ENCODE measurements around the gene XXYLT1.

Gene XXYLT1

DNA sequence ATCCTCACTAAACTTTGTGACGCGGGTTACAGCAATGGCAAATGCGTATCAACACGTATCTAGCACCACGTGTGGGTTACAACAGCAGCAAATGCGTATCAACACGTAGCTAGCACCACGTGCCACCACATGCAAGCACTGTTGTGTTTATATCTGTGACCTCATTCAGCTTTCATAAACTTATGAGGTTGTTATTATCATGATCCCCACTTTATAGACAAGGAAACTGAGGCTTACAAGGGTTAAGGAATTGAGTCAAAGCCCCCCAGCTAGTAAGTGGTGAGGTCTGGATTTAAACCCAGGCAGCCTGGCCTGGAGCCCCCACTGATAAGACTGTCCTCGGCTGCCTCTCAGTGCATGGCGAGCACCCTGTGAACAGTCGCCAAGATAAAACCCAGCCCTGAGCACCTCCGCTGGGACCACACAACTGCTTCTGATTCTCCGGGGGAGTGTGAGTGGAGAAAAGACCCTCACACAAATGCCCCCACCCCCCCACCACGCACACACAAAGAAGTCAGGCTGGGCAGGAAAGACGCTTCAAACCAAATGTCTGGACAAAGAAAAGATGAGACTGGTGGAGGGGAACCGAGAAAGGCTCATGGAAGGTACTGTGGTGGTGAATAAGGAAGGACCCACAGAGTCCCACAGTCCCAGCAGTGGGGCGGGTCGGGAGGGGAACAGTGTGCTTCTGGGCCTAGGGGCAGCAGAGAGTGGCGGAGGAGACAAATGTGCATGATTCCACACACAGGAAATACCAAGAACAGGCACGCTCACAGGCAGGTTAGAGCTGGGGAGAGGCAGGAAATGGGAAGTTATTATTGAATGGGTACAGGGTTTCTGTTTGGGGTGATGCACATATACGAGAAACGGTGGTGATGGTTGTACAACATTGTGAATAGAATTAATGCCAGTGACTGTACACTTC, 173.4 kb downstream of the XXYLT1 start:
- TF ChIP-seq, protein P1, sequence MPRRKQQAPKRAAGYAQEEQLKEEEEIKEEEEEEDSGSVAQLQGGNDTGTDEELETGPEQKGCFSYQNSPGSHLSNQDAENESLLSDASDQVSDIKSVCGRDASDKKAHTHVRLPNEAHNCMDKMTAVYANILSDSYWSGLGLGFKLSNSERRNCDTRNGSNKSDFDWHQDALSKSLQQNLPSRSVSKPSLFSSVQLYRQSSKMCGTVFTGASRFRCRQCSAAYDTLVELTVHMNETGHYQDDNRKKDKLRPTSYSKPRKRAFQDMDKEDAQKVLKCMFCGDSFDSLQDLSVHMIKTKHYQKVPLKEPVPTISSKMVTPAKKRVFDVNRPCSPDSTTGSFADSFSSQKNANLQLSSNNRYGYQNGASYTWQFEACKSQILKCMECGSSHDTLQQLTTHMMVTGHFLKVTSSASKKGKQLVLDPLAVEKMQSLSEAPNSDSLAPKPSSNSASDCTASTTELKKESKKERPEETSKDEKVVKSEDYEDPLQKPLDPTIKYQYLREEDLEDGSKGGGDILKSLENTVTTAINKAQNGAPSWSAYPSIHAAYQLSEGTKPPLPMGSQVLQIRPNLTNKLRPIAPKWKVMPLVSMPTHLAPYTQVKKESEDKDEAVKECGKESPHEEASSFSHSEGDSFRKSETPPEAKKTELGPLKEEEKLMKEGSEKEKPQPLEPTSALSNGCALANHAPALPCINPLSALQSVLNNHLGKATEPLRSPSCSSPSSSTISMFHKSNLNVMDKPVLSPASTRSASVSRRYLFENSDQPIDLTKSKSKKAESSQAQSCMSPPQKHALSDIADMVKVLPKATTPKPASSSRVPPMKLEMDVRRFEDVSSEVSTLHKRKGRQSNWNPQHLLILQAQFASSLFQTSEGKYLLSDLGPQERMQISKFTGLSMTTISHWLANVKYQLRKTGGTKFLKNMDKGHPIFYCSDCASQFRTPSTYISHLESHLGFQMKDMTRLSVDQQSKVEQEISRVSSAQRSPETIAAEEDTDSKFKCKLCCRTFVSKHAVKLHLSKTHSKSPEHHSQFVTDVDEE (CRISPR knock-in tag; IDR thresholded peaks at IDR 0.05): no peak
- no peak for TF ChIP-seq PPARA (CRISPR knock-in tag; IDR thresholded peaks at IDR 0.05; ENCODE audit: borderline replicate concordance)
- no peak for ATAC-seq

DNA sequence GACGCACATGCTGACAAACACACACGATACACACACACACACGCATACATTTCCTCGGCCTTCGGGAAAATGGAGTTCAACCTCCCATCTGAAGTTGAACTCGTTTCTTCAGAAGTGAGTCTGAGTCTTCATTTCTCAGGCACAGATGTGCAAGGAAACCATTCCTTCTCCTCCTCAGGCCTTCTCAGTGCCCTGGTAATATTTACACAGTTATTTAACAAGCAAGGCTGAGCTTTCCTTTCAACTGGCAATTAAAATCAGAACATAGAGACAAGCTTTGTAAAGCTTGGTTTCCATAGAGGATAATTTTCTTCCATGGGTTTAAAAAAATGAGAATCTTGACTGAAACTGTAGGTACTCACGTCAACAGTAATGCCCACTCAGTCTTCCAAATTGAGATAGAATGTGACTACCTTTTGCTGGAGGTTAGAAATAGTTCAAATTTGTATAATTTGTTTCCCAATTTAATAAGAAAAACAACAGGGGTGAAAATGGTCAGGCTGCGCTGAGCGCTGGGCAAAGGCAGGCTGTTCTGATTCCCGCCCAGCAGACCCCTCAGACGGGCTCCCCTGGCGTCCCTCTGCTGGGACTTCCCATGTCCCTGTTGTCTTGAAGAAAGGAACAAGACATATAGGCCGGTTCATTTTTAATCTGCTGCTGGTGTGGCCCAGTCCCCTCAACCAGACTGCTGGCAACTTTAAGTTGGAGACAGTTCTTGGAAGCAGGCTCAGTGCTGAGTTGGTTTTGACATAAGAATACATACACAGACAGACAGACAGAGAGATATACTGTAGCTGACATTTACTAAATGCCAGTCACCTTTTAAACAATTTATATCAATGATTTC, 174.3 kb downstream of the XXYLT1 start:
- TF ChIP-seq SNAI2 (CRISPR knock-in tag; IDR thresholded peaks at IDR 0.05) (no peak), GLIS3 (CRISPR knock-in tag; IDR thresholded peaks at IDR 0.05) (no peak)
- ATAC-seq: no peak

DNA sequence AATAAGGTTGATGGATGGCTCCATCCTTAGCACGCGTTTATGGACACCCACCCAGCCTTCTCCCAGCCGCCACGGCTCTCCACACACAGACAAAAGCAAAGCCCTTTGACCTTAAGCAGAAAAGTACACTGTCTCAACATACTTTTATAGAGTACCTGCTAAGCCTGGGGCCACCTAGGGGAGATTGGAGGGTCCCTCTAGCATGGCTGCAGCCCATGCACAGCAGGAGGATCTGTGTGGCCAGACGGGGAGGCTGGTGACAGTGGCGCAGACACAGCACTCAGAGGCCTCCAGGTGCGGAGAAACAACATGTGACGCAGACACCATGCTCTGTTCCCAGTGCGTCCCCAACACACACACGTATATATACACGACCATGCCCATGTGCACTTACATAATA, 174.9 kb downstream of the XXYLT1 start:
- ATAC-seq: no peak
- TF ChIP-seq ZFP30 (CRISPR knock-in tag; IDR thresholded peaks at IDR 0.05) (no peak), CSDC2 (CRISPR knock-in tag; IDR thresholded peaks at IDR 0.05) (no peak), ZNF70 (CRISPR knock-in tag; IDR thresholded peaks at IDR 0.05) (no peak), ZFP3 (CRISPR knock-in tag; IDR thresholded peaks at IDR 0.05) (no peak), ESRRG (CRISPR knock-in tag; IDR thresholded peaks at IDR 0.05) (no peak), ISL1 (CRISPR knock-in tag; IDR thresholded peaks at IDR 0.05) (no peak), TOX (CRISPR knock-in tag; IDR thresholded peaks at IDR 0.05; ENCODE audit: borderline replicate concordance) (no peak), BACH2 (CRISPR knock-in tag; IDR thresholded peaks at IDR 0.05; ENCODE audit: borderline replicate concordance) (no peak), TCF4 (CRISPR knock-in tag; IDR thresholded peaks at IDR 0.05; ENCODE audit: borderline replicate concordance) (no peak), ZNF565 (CRISPR knock-in tag; conservative IDR thresholded peaks at IDR 0.05; ENCODE audit: low read depth) (no peak), ZNF8 (CRISPR knock-in tag; IDR thresholded peaks at IDR 0.05) (no peak), SNAI2 (CRISPR knock-in tag; IDR thresholded peaks at IDR 0.05) (no peak), OSR1 (CRISPR knock-in tag; IDR thresholded peaks at IDR 0.05) (no peak)
- TF ChIP-seq, protein P2, sequence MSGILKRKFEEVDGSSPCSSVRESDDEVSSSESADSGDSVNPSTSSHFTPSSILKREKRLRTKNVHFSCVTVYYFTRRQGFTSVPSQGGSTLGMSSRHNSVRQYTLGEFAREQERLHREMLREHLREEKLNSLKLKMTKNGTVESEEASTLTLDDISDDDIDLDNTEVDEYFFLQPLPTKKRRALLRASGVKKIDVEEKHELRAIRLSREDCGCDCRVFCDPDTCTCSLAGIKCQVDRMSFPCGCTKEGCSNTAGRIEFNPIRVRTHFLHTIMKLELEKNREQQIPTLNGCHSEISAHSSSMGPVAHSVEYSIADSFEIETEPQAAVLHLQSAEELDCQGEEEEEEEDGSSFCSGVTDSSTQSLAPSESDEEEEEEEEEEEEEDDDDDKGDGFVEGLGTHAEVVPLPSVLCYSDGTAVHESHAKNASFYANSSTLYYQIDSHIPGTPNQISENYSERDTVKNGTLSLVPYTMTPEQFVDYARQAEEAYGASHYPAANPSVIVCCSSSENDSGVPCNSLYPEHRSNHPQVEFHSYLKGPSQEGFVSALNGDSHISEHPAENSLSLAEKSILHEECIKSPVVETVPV (CRISPR knock-in tag; IDR thresholded peaks at IDR 0.05): no peak
- TF ChIP-seq, protein P3, sequence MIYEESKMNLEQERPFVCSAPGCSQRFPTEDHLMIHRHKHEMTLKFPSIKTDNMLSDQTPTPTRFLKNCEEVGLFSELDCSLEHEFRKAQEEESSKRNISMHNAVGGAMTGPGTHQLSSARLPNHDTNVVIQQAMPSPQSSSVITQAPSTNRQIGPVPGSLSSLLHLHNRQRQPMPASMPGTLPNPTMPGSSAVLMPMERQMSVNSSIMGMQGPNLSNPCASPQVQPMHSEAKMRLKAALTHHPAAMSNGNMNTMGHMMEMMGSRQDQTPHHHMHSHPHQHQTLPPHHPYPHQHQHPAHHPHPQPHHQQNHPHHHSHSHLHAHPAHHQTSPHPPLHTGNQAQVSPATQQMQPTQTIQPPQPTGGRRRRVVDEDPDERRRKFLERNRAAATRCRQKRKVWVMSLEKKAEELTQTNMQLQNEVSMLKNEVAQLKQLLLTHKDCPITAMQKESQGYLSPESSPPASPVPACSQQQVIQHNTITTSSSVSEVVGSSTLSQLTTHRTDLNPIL (CRISPR knock-in tag; IDR thresholded peaks at IDR 0.05; ENCODE audit: low read depth): no peak

DNA sequence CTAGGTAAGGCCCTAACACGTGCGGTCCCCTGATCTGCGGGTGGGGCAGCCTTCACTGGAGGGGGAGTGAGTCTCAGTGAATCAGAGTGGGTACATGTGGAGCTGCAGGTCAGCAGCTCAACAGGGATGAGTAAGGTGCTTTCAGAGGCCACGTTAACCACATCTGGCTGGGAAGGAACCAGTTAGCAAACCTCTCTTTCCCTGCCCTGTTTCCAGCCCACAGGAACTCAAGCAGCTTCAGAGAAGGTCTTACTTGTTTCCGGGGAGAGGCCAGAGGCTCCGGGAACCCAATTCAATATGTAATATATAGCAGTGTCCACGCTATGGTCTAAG, 175.3 kb downstream of the XXYLT1 start:
- TF ChIP-seq ZNF8 (CRISPR knock-in tag; IDR thresholded peaks at IDR 0.05) (no peak), ARNTL (CRISPR knock-in tag; IDR thresholded peaks at IDR 0.05; ENCODE audit: borderline replicate concordance, low read depth) (no peak), BACH2 (CRISPR knock-in tag; IDR thresholded peaks at IDR 0.05; ENCODE audit: borderline replicate concordance) (no peak), ESRRG (CRISPR knock-in tag; IDR thresholded peaks at IDR 0.05) (no peak), PPARA (CRISPR knock-in tag; IDR thresholded peaks at IDR 0.05; ENCODE audit: borderline replicate concordance) (no peak), ZNF70 (CRISPR knock-in tag; IDR thresholded peaks at IDR 0.05) (no peak), ISL1 (CRISPR knock-in tag; IDR thresholded peaks at IDR 0.05) (no peak), SNAI2 (CRISPR knock-in tag; IDR thresholded peaks at IDR 0.05) (no peak), OSR1 (CRISPR knock-in tag; IDR thresholded peaks at IDR 0.05) (no peak), ZFP3 (CRISPR knock-in tag; IDR thresholded peaks at IDR 0.05) (no peak)
- TF ChIP-seq, protein P2 (CRISPR knock-in tag; IDR thresholded peaks at IDR 0.05): no peak
- TF ChIP-seq, protein P3 (CRISPR knock-in tag; IDR thresholded peaks at IDR 0.05; ENCODE audit: low read depth): no peak
- TF ChIP-seq, protein P1 (CRISPR knock-in tag; IDR thresholded peaks at IDR 0.05): no peak
- no peak for ATAC-seq
